GM19099 (cell line): ENCODE data around the gene ENDOV.

Experiments
- POLR2A ChIP-seq: IDR thresholded peaks from 3 replicates; pipeline ENCODE4 v1.6.1; 2011; ENCODE audit warnings: low read depth; ENCODE audit not compliant: insufficient read length; ENCODE audit errors: extremely low read depth

The ENDOV gene

DNA sequence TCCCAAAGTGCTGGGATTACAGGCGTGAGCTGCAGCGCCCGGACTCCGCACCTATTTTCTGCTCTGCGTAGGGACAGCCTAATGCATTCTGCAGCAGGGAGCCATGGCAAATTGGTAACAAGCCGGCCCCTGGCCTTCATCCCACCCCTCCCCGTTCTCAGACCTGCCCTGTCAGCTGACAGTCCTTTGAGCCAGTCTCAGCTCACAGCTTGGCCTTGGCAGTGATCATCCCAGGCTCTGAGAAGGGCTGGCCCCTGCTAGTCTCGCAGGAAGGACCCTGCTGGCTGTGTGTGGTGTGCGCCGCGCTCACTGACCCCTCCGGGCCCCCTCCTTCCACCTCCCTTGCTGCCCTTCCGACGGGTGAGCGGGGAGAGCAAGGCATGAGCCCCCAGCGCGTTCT lies 71.7 kb downstream of the ENDOV start:
- TF ChIP-seq POLR2A, result no peak

DNA sequence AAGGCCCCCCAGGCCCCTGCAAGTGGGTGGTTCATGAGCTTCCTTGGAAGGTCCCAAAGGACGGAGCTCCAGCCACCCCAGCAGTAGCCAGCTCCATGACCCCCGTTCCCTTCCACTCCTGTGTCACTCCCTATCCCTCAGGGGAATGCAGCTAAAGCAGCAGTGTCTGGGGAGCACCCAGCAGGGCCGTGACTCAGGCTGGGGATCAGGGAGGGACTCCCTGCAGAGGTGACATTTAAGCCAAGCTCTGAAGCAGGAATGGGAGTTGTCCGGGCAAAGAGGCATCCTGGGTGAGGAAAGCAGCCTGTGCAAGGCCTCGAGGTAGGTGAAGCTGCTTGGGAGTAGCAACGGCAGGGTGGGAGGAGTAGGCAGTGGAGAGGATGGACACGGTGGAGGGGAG lies 72.5 kb downstream of the ENDOV start:
- no peak for TF ChIP-seq POLR2A
